Activated CD4-positive, alpha-beta T cell treated with anti-CD3 and anti-CD28 coated beads, Interleukin-2, amount 10 ng/mL, durations not matched to agents 24 days and 14 days (primary cell): ENCODE results near the gene TIGD1. TPM values are rescaled to one million over a fixed set of nuclear protein-coding genes. Genes with fewer than 3 reads are reported as not detected.
"Not testable (repeated sequence)": the region's sequence is repeated elsewhere in the genome, so short reads cannot be mapped to it uniquely, and the experiment has no call there.

ENCODE experiments used
- DNase-seq: peaks from one replicate; pipeline ENCODE4 v3.0.0; 2022
- H3K27ac Mint-ChIP-seq: one replicate; pipeline ENCODE4 v1.8.0; 2022; ENCODE audit warnings: mild to moderate bottlenecking, mixed read lengths
- H3K27me3 Mint-ChIP-seq: one replicate; pipeline ENCODE4 v1.8.0; 2022; ENCODE audit warnings: mixed read lengths
- H3K36me3 Mint-ChIP-seq: one replicate; pipeline ENCODE4 v1.8.0; 2022; ENCODE audit warnings: low read depth, mild to moderate bottlenecking, mixed read lengths
- H3K4me1 Mint-ChIP-seq: one replicate; pipeline ENCODE4 v1.8.0; 2021; ENCODE audit warnings: mixed read lengths
- H3K4me3 Mint-ChIP-seq: one replicate; pipeline ENCODE4 v1.8.0; 2022; ENCODE audit warnings: mild to moderate bottlenecking, moderate library complexity, mixed read lengths
- H3K9me3 Mint-ChIP-seq: one replicate; pipeline ENCODE4 v1.8.0; 2021; ENCODE audit warnings: mixed read lengths
- intact Hi-C: fragments of 100-400 bp; cut with micrococcal nuclease; formaldehyde crosslinking; loops from one replicate; pipeline ENCODE4 v1.15.1; 2023
- total RNA-seq: library from RNA; stranded (reverse); gene quantifications from 2 replicates; pipeline ENCODE4 v1.2.3, GENCODE V29; 2022

Gene TIGD1
- total RNA-seq, 1 donor from 2014 or later: 8.5 TPM

DNA sequence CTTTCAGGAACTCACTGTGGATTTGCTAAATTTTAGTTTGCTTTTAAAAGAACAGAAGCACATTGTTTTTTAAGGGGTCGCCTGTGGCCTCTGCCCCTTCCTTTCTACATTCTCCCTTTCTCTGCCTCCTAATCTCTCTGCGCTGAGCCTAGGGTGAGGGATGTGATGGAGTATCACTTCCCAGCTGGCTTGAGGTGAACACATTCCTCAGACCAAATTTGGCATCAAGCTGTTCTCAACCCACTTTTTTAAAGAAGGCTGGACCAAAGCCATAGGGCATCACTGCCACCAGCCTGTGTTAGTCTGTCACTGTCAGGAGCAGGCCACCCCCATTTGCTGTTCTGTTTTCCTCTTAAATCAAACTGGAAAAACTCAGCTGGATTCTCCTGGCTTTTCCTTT lies 27.5 kb upstream of the TIGD1 start:
- Mint-ChIP-seq H3K36me3 (peaks cover 37% of the 10 kb centered on the region), H3K27me3 (no peaks in the 10 kb centered on the region), H3K4me1 (peaks cover 9% of the 10 kb centered on the region), H3K4me3 (no peak overlapping the region), H3K27ac (no peak overlapping the region), H3K9me3 (no peaks in the 10 kb centered on the region)
- intact Hi-C loops: no loop called here
- no peak for DNase-seq

DNA sequence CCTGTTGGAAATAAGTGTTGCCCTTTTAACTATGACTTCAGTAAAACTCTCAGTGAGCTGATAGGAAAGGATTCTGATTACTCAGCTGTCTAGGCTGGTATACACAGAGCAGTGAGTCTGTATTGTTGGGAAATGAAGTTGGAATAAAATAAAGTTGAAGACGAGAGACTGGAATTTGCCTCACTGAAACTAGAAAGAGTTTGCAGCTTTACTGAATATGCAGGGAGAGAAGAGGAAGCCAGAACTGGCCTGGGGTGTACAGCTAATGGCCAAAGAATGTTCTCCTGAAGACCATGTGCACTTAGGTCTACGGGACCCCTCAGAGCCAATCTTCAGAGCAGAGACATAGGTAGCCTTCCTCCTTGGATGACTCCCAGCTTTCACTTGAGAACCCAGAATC lies 26.6 kb upstream of the TIGD1 start:
- peaks cover 31% of the 10 kb centered on the region for H3K36me3 Mint-ChIP-seq
- no peaks in the 10 kb centered on the region for H3K9me3 Mint-ChIP-seq
- H3K27ac Mint-ChIP-seq: no peak overlapping the region
- H3K27me3 Mint-ChIP-seq: no peaks in the 10 kb centered on the region
- DNase-seq: no peak
- intact Hi-C loops: no loop called here
- peaks cover 9% of the 10 kb centered on the region for H3K4me1 Mint-ChIP-seq
- no peak overlapping the region for H3K4me3 Mint-ChIP-seq

GRCh38 chr2:232575404-232575746 lies 25.0 kb upstream of the TIGD1 start:
- Mint-ChIP-seq H3K4me3 (no peak overlapping the region), H3K4me1 (peaks cover 6% of the 10 kb centered on the region), H3K27ac (no peak overlapping the region), H3K27me3 (no peaks in the 10 kb centered on the region), H3K9me3 (no peaks in the 10 kb centered on the region), H3K36me3 (peaks cover 28% of the 10 kb centered on the region)
- DNase-seq: no peak
- intact Hi-C loops: no loop called here

- Mint-ChIP-seq H3K27ac (no peak overlapping the region), H3K9me3 (no peaks in the 10 kb centered on the region), H3K4me1 (peaks cover under 1% of the 10 kb centered on the region), H3K27me3 (no peaks in the 10 kb centered on the region), H3K4me3 (no peak overlapping the region), H3K36me3 (peaks cover 29% of the 10 kb centered on the region)
- intact Hi-C loops: no loop called here
- DNase-seq: no peak
Observed at GRCh38 chr2:232574674-232575403, 24.5 kb upstream of the TIGD1 start.

- no peak overlapping the region for H3K4me3 Mint-ChIP-seq
- no peaks in the 10 kb centered on the region for H3K4me1 Mint-ChIP-seq
- no peak for DNase-seq
- no peak overlapping the region for H3K27ac Mint-ChIP-seq
- H3K9me3 Mint-ChIP-seq: no peaks in the 10 kb centered on the region
- intact Hi-C loops: no loop called here
- no peaks in the 10 kb centered on the region for H3K27me3 Mint-ChIP-seq
- peaks cover 35% of the 10 kb centered on the region for H3K36me3 Mint-ChIP-seq
Observed at GRCh38 chr2:232573771-232574435, 23.5 kb upstream of the TIGD1 start.

DNA sequence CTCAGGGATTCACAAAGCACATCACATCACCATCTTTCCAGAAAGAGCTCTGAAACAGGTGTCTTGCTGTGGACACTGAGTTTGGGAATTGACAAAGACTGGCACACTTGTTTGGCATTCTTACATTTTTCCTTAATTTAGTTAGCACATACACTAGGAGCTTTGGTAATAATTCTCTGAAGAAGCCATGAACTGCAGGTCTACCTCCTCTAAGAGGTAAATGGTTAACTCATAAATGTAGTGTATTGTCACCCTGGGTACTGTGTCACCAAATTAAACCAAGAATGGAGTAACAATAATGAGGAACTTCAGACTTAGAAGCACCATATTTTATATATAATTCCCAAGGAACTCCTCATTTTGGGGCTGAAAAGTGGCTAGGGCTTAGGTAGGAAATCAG lies 22.7 kb upstream of the TIGD1 start:
- no peaks in the 10 kb centered on the region for H3K4me1 Mint-ChIP-seq
- no peaks in the 10 kb centered on the region for H3K9me3 Mint-ChIP-seq
- DNase-seq: no peak
- no peaks in the 10 kb centered on the region for H3K27me3 Mint-ChIP-seq
- no peak overlapping the region for H3K4me3 Mint-ChIP-seq
- H3K36me3 Mint-ChIP-seq: peaks cover 40% of the 10 kb centered on the region
- intact Hi-C loops: no loop called here
- H3K27ac Mint-ChIP-seq: no peak overlapping the region

DNA sequence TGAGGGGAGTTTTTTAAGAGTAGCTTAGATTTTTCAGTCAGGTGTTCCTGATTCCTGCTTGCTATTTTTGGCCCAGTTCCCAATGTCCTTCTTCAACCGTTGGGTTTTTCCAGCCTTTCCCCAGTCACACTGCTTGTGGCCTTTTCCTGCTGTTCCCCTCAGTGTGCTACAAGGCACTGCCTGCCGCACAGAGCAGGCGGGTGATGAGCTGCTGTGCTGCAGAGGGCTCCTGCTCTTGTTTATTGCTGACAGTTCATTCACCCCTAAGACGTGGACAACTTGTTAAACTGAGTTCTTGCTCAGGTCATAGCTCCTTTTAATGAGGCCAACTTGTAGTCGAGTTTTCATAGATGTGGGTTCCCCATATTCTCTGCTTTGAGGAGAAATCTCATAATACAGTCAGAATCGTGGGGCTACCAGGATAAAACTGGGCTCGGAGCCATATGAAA lies 20.7 kb upstream of the TIGD1 start:
- Mint-ChIP-seq H3K36me3 (peaks cover 52% of the 10 kb centered on the region), H3K9me3 (no peaks in the 10 kb centered on the region), H3K27ac (no peak overlapping the region), H3K27me3 (no peaks in the 10 kb centered on the region), H3K4me1 (peaks cover 2% of the 10 kb centered on the region), H3K4me3 (no peak overlapping the region)
- intact Hi-C loops: no loop called here
- no peak for DNase-seq

DNA sequence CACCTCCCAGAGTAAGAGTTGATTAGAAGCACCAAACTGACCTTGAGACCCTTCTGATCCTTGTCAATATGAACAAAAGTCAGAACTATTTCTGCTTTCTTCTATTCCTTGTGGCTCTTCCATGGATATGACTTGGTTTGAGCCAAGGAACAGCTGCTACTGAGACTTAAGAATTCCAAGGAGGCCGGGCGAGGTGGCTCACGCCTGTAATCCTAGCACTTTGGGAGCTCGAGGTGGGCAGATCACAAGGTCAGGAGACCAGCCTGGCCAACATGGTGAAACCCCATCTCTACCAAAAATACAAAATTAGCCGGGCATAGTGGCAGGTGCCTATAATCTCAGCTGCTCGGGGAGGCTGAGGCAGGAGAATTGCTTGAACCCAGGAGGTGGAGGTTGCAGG lies 20.1 kb upstream of the TIGD1 start:
- H3K4me3 Mint-ChIP-seq, DNase-seq, H3K27me3 Mint-ChIP-seq, H3K27ac Mint-ChIP-seq, H3K4me1 Mint-ChIP-seq, H3K9me3 Mint-ChIP-seq, intact Hi-C loops: not testable (repeated sequence)
- H3K36me3 Mint-ChIP-seq: peaks cover 57% of the 10 kb centered on the region

- Mint-ChIP-seq H3K4me3 (no peak overlapping the region), H3K9me3 (no peaks in the 10 kb centered on the region), H3K4me1 (peaks cover 2% of the 10 kb centered on the region), H3K27ac (no peak overlapping the region), H3K36me3 (peaks cover 64% of the 10 kb centered on the region), H3K27me3 (no peaks in the 10 kb centered on the region)
- intact Hi-C loops: no loop called here
- no peak for DNase-seq
Observed at GRCh38 chr2:232569541-232569940, 19.2 kb upstream of the TIGD1 start.

DNA sequence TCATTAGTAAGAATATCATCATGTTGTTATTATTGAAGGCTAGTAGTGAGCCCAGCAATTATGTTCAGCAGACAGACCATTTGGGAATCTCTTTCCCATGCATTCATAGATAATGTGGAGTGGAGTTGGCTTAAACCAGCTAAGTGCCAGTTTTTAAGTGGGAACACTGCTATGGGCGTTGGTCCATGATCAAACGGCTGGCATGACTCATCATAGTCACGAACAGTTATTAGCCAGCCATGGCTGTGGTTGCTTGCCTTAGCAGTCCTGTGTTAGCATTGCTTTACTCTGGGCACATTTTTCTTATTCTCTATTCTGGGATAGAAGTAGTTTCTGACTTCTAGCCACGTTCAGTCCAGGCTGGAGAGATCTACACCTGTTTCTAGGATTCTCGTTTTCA lies 17.8 kb upstream of the TIGD1 start:
- DNase-seq: no peak
- no peaks in the 10 kb centered on the region for H3K9me3 Mint-ChIP-seq
- intact Hi-C loops: no loop called here
- H3K4me3 Mint-ChIP-seq: no peak overlapping the region
- no peak overlapping the region for H3K27ac Mint-ChIP-seq
- peaks cover 66% of the 10 kb centered on the region for H3K36me3 Mint-ChIP-seq
- H3K4me1 Mint-ChIP-seq: peaks cover 5% of the 10 kb centered on the region
- H3K27me3 Mint-ChIP-seq: no peaks in the 10 kb centered on the region

DNA sequence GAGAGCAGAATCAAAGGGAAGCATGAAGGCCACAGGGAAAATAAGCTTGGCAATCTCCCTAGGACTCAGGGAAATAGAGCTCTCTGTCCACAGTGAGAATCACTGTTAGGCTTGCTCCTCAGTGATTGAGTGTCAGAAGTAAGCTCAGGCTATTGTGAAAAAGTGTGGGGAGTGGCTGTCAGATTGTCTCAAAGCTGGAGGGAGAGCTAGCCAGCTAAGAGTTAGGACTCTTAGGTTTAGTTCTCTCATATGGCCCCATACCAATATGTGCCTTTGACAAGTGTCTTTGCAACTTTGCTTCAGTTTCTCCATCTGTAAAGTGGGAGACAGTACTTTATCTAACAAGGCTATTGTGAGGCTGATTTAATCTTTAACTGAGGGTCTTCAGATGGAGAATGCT lies 17.4 kb upstream of the TIGD1 start:
- intact Hi-C loops: no loop called here

GRCh38 chr2:232563580-232563979 lies 13.2 kb upstream of the TIGD1 start:
- peaks cover 5% of the 10 kb centered on the region for H3K4me1 Mint-ChIP-seq
- no peaks in the 10 kb centered on the region for H3K9me3 Mint-ChIP-seq
- no peaks in the 10 kb centered on the region for H3K27me3 Mint-ChIP-seq
- H3K4me3 Mint-ChIP-seq: no peak overlapping the region
- intact Hi-C loops: no loop called here
- H3K27ac Mint-ChIP-seq: no peak overlapping the region
- no peak for DNase-seq
- peaks cover 71% of the 10 kb centered on the region for H3K36me3 Mint-ChIP-seq

More for the DNA sequence above, 17.4 kb upstream of the TIGD1 start:
- Mint-ChIP-seq H3K27me3 (no peaks in the 10 kb centered on the region), H3K9me3 (no peaks in the 10 kb centered on the region), H3K4me3 (no peak overlapping the region), H3K27ac (no peak overlapping the region), H3K36me3 (peaks cover 67% of the 10 kb centered on the region), H3K4me1 (peaks cover 5% of the 10 kb centered on the region)
- no peak for DNase-seq

- intact Hi-C loops: no loop called here
- H3K36me3 Mint-ChIP-seq: peaks cover 66% of the 10 kb centered on the region
- H3K9me3 Mint-ChIP-seq: no peaks in the 10 kb centered on the region
- H3K4me3 Mint-ChIP-seq: no peak overlapping the region
- H3K27ac Mint-ChIP-seq: no peak overlapping the region
- no peaks in the 10 kb centered on the region for H3K27me3 Mint-ChIP-seq
- peaks cover 5% of the 10 kb centered on the region for H3K4me1 Mint-ChIP-seq
- no peak for DNase-seq
Observed at GRCh38 chr2:232562515-232563151, 12.3 kb upstream of the TIGD1 start.

- H3K27me3 Mint-ChIP-seq: no peaks in the 10 kb centered on the region
- H3K9me3 Mint-ChIP-seq: no peaks in the 10 kb centered on the region
- no peak overlapping the region for H3K4me3 Mint-ChIP-seq
- peak overlapping the region; percentile 52 for H3K27ac Mint-ChIP-seq
- DNase-seq: no peak
- intact Hi-C loops: no loop called here
- H3K4me1 Mint-ChIP-seq: peaks cover 38% of the 10 kb centered on the region
- H3K36me3 Mint-ChIP-seq: peaks cover 68% of the 10 kb centered on the region
Observed at GRCh38 chr2:232556426-232556825, 6.1 kb upstream of the TIGD1 start.
